ENCODE data around the gene TTC32.

Gene TTC32

GRCh38 chr2:19873014-19873413, 28.8 kb downstream of the TTC32 start:
- no peak for FAIRE-seq

- FAIRE-seq: no peak
Measured at GRCh38 chr2:19872302-19872701, 29.5 kb downstream of the TTC32 start.

GRCh38 chr2:19871836-19872235, 29.9 kb downstream of the TTC32 start:
- FAIRE-seq: no peak

- FAIRE-seq: no peak
Measured at GRCh38 chr2:19870792-19871191, 31.0 kb downstream of the TTC32 start.

- FAIRE-seq: no peak
Measured at GRCh38 chr2:19868701-19869580, 32.8 kb downstream of the TTC32 start.

GRCh38 chr2:19868224-19868623, 33.6 kb downstream of the TTC32 start:
- FAIRE-seq: no peak

- FAIRE-seq: no peak
Measured at GRCh38 chr2:19866771-19867170, 35.0 kb downstream of the TTC32 start.

GRCh38 chr2:19865151-19865550, 36.6 kb downstream of the TTC32 start:
- FAIRE-seq: no peak

GRCh38 chr2:19864381-19864780, 37.4 kb downstream of the TTC32 start:
- FAIRE-seq: no peak

- no peak for FAIRE-seq
Measured at GRCh38 chr2:19863303-19864041, 38.3 kb downstream of the TTC32 start.

GRCh38 chr2:19861813-19862212, 40.0 kb downstream of the TTC32 start:
- no peak for FAIRE-seq

- no peak for FAIRE-seq
Measured at GRCh38 chr2:19860022-19860421, 41.8 kb downstream of the TTC32 start.

GRCh38 chr2:19859565-19859964, 42.2 kb downstream of the TTC32 start:
- FAIRE-seq: no peak

GRCh38 chr2:19857806-19858205, 44.0 kb downstream of the TTC32 start:
- no peak for FAIRE-seq

- FAIRE-seq: no peak
Measured at GRCh38 chr2:19857100-19857499, 44.7 kb downstream of the TTC32 start.

- no peak for FAIRE-seq
Measured at GRCh38 chr2:19855542-19856431, 46.0 kb downstream of the TTC32 start.

- no peak for FAIRE-seq
Measured at GRCh38 chr2:19854596-19855541, 46.9 kb downstream of the TTC32 start.

GRCh38 chr2:19851116-19851695, 50.6 kb downstream of the TTC32 start:
- no peak for FAIRE-seq

- no peak for FAIRE-seq
Measured at GRCh38 chr2:19850056-19851050, 51.4 kb downstream of the TTC32 start.

- FAIRE-seq: no peak
Measured at GRCh38 chr2:19848952-19849351, 52.8 kb downstream of the TTC32 start.

Measured in islet of Langerhans (tissue), 1 donor.